NCI-H1092 treated with DMSO at 0.1 percent for 48 hours (cell line): Measurements from ENCODE around the gene SART3.
"Not testable (repeated sequence)": the region's sequence is repeated elsewhere in the genome, so short reads cannot be mapped to it uniquely, and the experiment has no call there.

Source experiments
- DNase-seq: peaks from one replicate; lab custom pipeline; 2025; lab: John Stamatoyannopoulos, UW

SART3 gene

GRCh38 chr12:108518716-108519496 lies 42.1 kb downstream of the SART3 start:
- DNase-seq, result no peak

- DNase-seq, result no peak
Observed at GRCh38 chr12:108518101-108518715, 42.8 kb downstream of the SART3 start.

GRCh38 chr12:108517288-108518100 lies 43.5 kb downstream of the SART3 start:
- DNase-seq, result no peak

GRCh38 chr12:108516511-108517275 lies 44.3 kb downstream of the SART3 start:
- DNase-seq, result no peak

GRCh38 chr12:108515916-108516315 lies 45.1 kb downstream of the SART3 start:
- DNase-seq, result no peak

- DNase-seq, result peak; percentile 96
Observed at GRCh38 chr12:108514973-108515814, 45.8 kb downstream of the SART3 start, which contains the start of gene FICD. TSS of gene FICD (plus strand) at chr12:108515277. CDS start at chr12:108516973, 1,696 bp downstream.

- DNase-seq, result no peak
Observed at GRCh38 chr12:108514468-108514972, 46.5 kb downstream of the SART3 start.

GRCh38 chr12:108511633-108512540 lies 49.1 kb downstream of the SART3 start:
- DNase-seq, result peak; percentile 19

- no peak for DNase-seq
Observed at GRCh38 chr12:108510836-108511235, 50.1 kb downstream of the SART3 start.

GRCh38 chr12:108509806-108510205 lies 51.2 kb downstream of the SART3 start:
- no peak for DNase-seq

GRCh38 chr12:108507971-108508642 lies 52.9 kb downstream of the SART3 start:
- no peak for DNase-seq

- DNase-seq, result no peak
Observed at GRCh38 chr12:108505129-108505528, 55.8 kb downstream of the SART3 start.

- DNase-seq, result no peak
Observed at GRCh38 chr12:108502922-108503321, 58.1 kb downstream of the SART3 start.

- DNase-seq, result no peak
Observed at GRCh38 chr12:108498136-108498535, 62.8 kb downstream of the SART3 start.

GRCh38 chr12:108495823-108496579 lies 65.0 kb downstream of the SART3 start:
- DNase-seq, result no peak

- no peak for DNase-seq
Observed at GRCh38 chr12:108495054-108495453, 65.9 kb downstream of the SART3 start.

GRCh38 chr12:108491256-108491655 lies 69.7 kb downstream of the SART3 start:
- no peak for DNase-seq

GRCh38 chr12:108487029-108487428 lies 73.9 kb downstream of the SART3 start:
- not testable (repeated sequence) for DNase-seq
